NOMO-1 (cell line): ENCODE data around the gene CAGE1.
A peak's percentile ranks its signal among the peaks of the same experiment; 100 is the strongest.
"Not testable (repeated sequence)": the region's sequence is repeated elsewhere in the genome, so short reads cannot be mapped to it uniquely, and the experiment has no call there.

Source experiments
- DNase-seq, 2 experiments: peaks; one replicate each; lab custom pipeline; 2025; ENCODE audit not compliant: unreplicated experiment in 2 of 2; lab: John Stamatoyannopoulos, UW

Gene CAGE1

GRCh38 chr6:7410851-7411250 is 21.3 kb upstream of the CAGE1 start:
- DNase-seq = no peak

- DNase-seq = no peak
Measured at GRCh38 chr6:7409740-7410139, 20.2 kb upstream of the CAGE1 start.

GRCh38 chr6:7406743-7407142 is 17.2 kb upstream of the CAGE1 start:
- no peak for DNase-seq

GRCh38 chr6:7404546-7404945 is 15.0 kb upstream of the CAGE1 start:
- DNase-seq = no peak

GRCh38 chr6:7402716-7403115 is 13.2 kb upstream of the CAGE1 start:
- DNase-seq = no peak

GRCh38 chr6:7401075-7401474 is 11.5 kb upstream of the CAGE1 start:
- DNase-seq = no peak

GRCh38 chr6:7392402-7392801 is 2.9 kb upstream of the CAGE1 start:
- DNase-seq = no peak

GRCh38 chr6:7391151-7391550 is 1.6 kb upstream of the CAGE1 start:
- peak in 1 of 2 experiments; percentile 13 for DNase-seq

GRCh38 chr6:7390226-7390878 is 810 bp upstream of the CAGE1 start:
- DNase-seq = peak in 1 of 2 experiments; percentile 71

- peak in 1 of 2 experiments; percentile 54 for DNase-seq
Measured at GRCh38 chr6:7389162-7389450, 436 bp downstream of the CAGE1 start.

- no peak for DNase-seq
Measured at GRCh38 chr6:7381092-7381491, 8.4 kb downstream of the CAGE1 start.

GRCh38 chr6:7378740-7379139 is 10.8 kb downstream of the CAGE1 start:
- DNase-seq = peak in 1 of 2 experiments; percentile 12

GRCh38 chr6:7377961-7378360 is 11.6 kb downstream of the CAGE1 start:
- no peak for DNase-seq

- peak in 1 of 2 experiments; percentile 25 for DNase-seq
Measured at GRCh38 chr6:7373739-7374138, 15.8 kb downstream of the CAGE1 start.

GRCh38 chr6:7367408-7367807 is 22.1 kb downstream of the CAGE1 start:
- DNase-seq = no peak

GRCh38 chr6:7351916-7352315 is 37.6 kb downstream of the CAGE1 start:
- peak; percentile 4 to 10 for DNase-seq

- DNase-seq = not testable (repeated sequence)
Measured at GRCh38 chr6:7350591-7350990, 39.0 kb downstream of the CAGE1 start.

- not testable (repeated sequence) for DNase-seq
Measured at GRCh38 chr6:7347551-7347997, 42.0 kb downstream of the CAGE1 start.

GRCh38 chr6:7344773-7345450 is 44.6 kb downstream of the CAGE1 start:
- DNase-seq = not testable (repeated sequence)

- DNase-seq = no peak
Measured at GRCh38 chr6:7343546-7344475, 45.7 kb downstream of the CAGE1 start.

GRCh38 chr6:7341989-7342742 is 47.4 kb downstream of the CAGE1 start:
- no peak for DNase-seq
